HEK293 (cell line): ENCODE data around the gene DMC1.
A peak's percentile ranks its signal among the peaks of the same experiment; 100 is the strongest.

Source experiments
- CTCF ChIA-PET: fragments of 350-600 bp; formaldehyde crosslinking; extraction: SDS; loops from one replicate; lab custom pipeline; 2021; ENCODE audit warnings: antibody characterized with exemption; lab: Yijun Ruan, JAX
- POLR2A ChIA-PET: fragments of 300-600 bp; formaldehyde crosslinking; extraction: SDS; loops from one replicate; lab custom pipeline; 2020; ENCODE audit warnings: antibody characterized with exemption, inconsistent platforms; lab: Yijun Ruan, JAX
- H3K27ac ChIP-seq: fragments of 200-500 bp; sonication (Bioruptor generic); 2 replicates; pipeline ENCODE4 v1.5.1; 2014; ENCODE audit warnings: low read depth, low read length, control low read depth, inconsistent platforms; ENCODE audit errors: extremely low read depth
- H3K36me3 ChIP-seq, 2 experiments: fragments of 200-500 bp in 1 of 2; sonication (Bioruptor generic) in 1 of 2; 1 replicate in 1 of 2; 2 replicates in 1 of 2; pipeline ENCODE4 v1.5.1; 2014 to 2017; ENCODE audit warnings: inconsistent platforms in 2 of 2, low read length in 2 of 2; ENCODE audit not compliant: control insufficient read depth in 2 of 2, insufficient read depth in 1 of 2
- H3K4me1 ChIP-seq: fragments of 200-500 bp; sonication (Bioruptor generic); 2 replicates; pipeline ENCODE4 v1.5.1; 2014; ENCODE audit warnings: mild to moderate bottlenecking, low read length, inconsistent platforms; ENCODE audit not compliant: control insufficient read depth, insufficient read depth
- H3K4me3 ChIP-seq: 2 replicates; pipeline ENCODE4 v1.5.1; 2011; ENCODE audit warnings: low read depth, mild to moderate bottlenecking, control low read depth, low read length, moderate library complexity
- H3K9me3 ChIP-seq: fragments of 200-500 bp; sonication (Bioruptor generic); 2 replicates; pipeline ENCODE4 v1.5.1; 2014; ENCODE audit warnings: low read depth, low read length, inconsistent platforms; ENCODE audit not compliant: control insufficient read depth, insufficient read depth
- HOXD13 ChIP-seq: sonication (generic); formaldehyde crosslinking; IDR thresholded peaks from 2 replicates; pipeline ENCODE4 v1.8.0; 2022; ENCODE audit warnings: missing genetic modification reagents, borderline replicate concordance
- KLF16 ChIP-seq: fragments of 450-650 bp; formaldehyde crosslinking; IDR thresholded peaks from 2 replicates; pipeline ENCODE4 v1.5.1; 2017; ENCODE audit warnings: missing biosample characterization, missing genetic modification characterization
- SP3 ChIP-seq: fragments of 450-650 bp; formaldehyde crosslinking; IDR thresholded peaks from 2 replicates; pipeline ENCODE4 v1.5.1; 2016; ENCODE audit warnings: missing biosample characterization, missing genetic modification characterization
- SP7 ChIP-seq: fragments of 450-650 bp; formaldehyde crosslinking; IDR thresholded peaks from 2 replicates; pipeline ENCODE4 v1.5.1; 2016; ENCODE audit warnings: missing biosample characterization, missing genetic modification characterization
- TRIM28 ChIP-seq: IDR thresholded peaks from 2 replicates; pipeline ENCODE4 v1.6.1; 2011; ENCODE audit warnings: low read length, control low read depth, borderline replicate concordance
- ZBTB10 ChIP-seq: fragments of 450-650 bp; formaldehyde crosslinking; IDR thresholded peaks from 2 replicates; pipeline ENCODE4 v1.5.1; 2016; ENCODE audit warnings: missing biosample characterization, missing genetic modification characterization
- ZNF121 ChIP-seq: fragments of 450-650 bp; formaldehyde crosslinking; IDR thresholded peaks from 2 replicates; pipeline ENCODE4 v1.5.1; 2016; ENCODE audit warnings: missing biosample characterization, missing genetic modification characterization
- ZNF19 ChIP-seq: fragments of 450-650 bp; formaldehyde crosslinking; IDR thresholded peaks from 2 replicates; pipeline ENCODE4; 2016; ENCODE audit warnings: missing biosample characterization, missing genetic modification characterization, low read depth
- ZNF335 ChIP-seq: fragments of 450-650 bp; formaldehyde crosslinking; conservative IDR thresholded peaks from 2 replicates; pipeline ENCODE4 v1.5.1; 2016; ENCODE audit warnings: missing biosample characterization, missing genetic modification characterization
- ZNF514 ChIP-seq: fragments of 450-650 bp; formaldehyde crosslinking; IDR thresholded peaks from 2 replicates; pipeline ENCODE4 v1.5.1; 2016; ENCODE audit warnings: missing biosample characterization, missing genetic modification characterization
- ZNF596 ChIP-seq: fragments of 450-650 bp; IDR thresholded peaks from 2 replicates; pipeline ENCODE4 v1.5.0; 2018; ENCODE audit warnings: missing biosample characterization, mild to moderate bottlenecking, missing genetic modification characterization, moderate library complexity
- ZNF791 ChIP-seq: fragments of 450-650 bp; formaldehyde crosslinking; IDR thresholded peaks from 2 replicates; pipeline ENCODE4 v1.5.1; 2016; ENCODE audit warnings: missing biosample characterization, missing genetic modification characterization
- ZNF843 ChIP-seq: fragments of 450-650 bp; formaldehyde crosslinking; IDR thresholded peaks from 2 replicates; pipeline ENCODE4 v1.5.1; 2016; ENCODE audit warnings: missing biosample characterization, missing genetic modification characterization
- ZSCAN18 ChIP-seq: fragments of 450-650 bp; formaldehyde crosslinking; IDR thresholded peaks from 2 replicates; pipeline ENCODE4 v1.5.1; 2016; ENCODE audit warnings: missing biosample characterization, missing genetic modification characterization

Gene DMC1

GRCh38 chr22:38497869-38498268, 72.1 kb downstream of the DMC1 start (continued):
- no peak for TF ChIP-seq ZNF335 (tag by site-specific recombination)
- TF ChIP-seq ZNF843 = no peak
- no peak for TF ChIP-seq ZNF791 (tag by site-specific recombination)
- TF ChIP-seq ZSCAN18 (tag by site-specific recombination) = no peak

GRCh38 chr22:38494939-38495338, 75.0 kb downstream of the DMC1 start:
- no peaks in the 10 kb centered on the region for H3K4me1 ChIP-seq
- no peaks in the 10 kb centered on the region for H3K9me3 ChIP-seq
- ChIA-PET POLR2A (interaction anchor here (0.6 to 1.0 kb wide), 3 partner anchors 10 to 25 kb away, joined by 3 read pairs; no protein-coding TSS in a partner anchor), CTCF (interaction anchor here (0.5 to 1.5 kb wide), 2 partner anchors 19 to 108 kb away, joined by 4 read pairs; no protein-coding TSS in a partner anchor)
- H3K4me3 ChIP-seq = no peak overlapping the region
- peaks cover 99 to 100% of the 10 kb centered on the region in 2 experiments for H3K36me3 ChIP-seq
- H3K27ac ChIP-seq = no peak overlapping the region
- TF ChIP-seq HOXD13 (CRISPR knock-in tag) = no peak
- TF ChIP-seq ZNF121 (tag by site-specific recombination) = peak; percentile 69; the same call in 1 of the 2 replicates

GRCh38 chr22:38494498-38494897, 75.5 kb downstream of the DMC1 start:
- Histone ChIP-seq H3K4me3 (no peak overlapping the region), H3K9me3 (no peaks in the 10 kb centered on the region), H3K27ac (no peak overlapping the region), H3K36me3 (peaks cover 97 to 100% of the 10 kb centered on the region in 2 experiments)
- ChIA-PET CTCF (interaction anchor here (0.6 to 1.5 kb wide), 2 partner anchors 19 to 79 kb away, joined by 3 to 4 read pairs; no protein-coding TSS in a partner anchor), POLR2A (interaction anchor here (0.6 kb wide), 1 partner anchor 19 kb away, joined by 3 read pairs; no protein-coding TSS in a partner anchor)
- TF ChIP-seq SP3 (tag by site-specific recombination) (no peak), KLF16 (tag by site-specific recombination) (no peak), ZNF596 (tag by site-specific recombination) (no peak), TRIM28 (no peak), ZBTB10 (tag by site-specific recombination) (no peak), SP7 (tag by site-specific recombination) (no peak), ZNF19 (tag by site-specific recombination) (no peak), ZNF514 (tag by site-specific recombination) (no peak), ZSCAN18 (tag by site-specific recombination) (no peak)
- TF ChIP-seq, all 188 proteins: peak for 0
- H3K4me1 ChIP-seq = no peaks in the 10 kb centered on the region
